PFSK-1 (cell line): ENCODE results near the gene HSBP1.

Experiments used
- FOXP2 ChIP-seq: optimal IDR thresholded peaks from 2 replicates; pipeline ENCODE3; 2011; ENCODE audit warnings: borderline replicate concordance, control low read depth, inconsistent platforms; ENCODE audit not compliant: insufficient read depth; ENCODE audit errors: extremely low read length, extremely low read depth
- POLR2AphosphoS5 ChIP-seq: IDR thresholded peaks from 2 replicates; pipeline ENCODE4 v1.6.1; 2012; ENCODE audit warnings: low read depth, mild to moderate bottlenecking, control low read depth, low read length, moderate library complexity
- REST ChIP-seq, 2 experiments: IDR thresholded peaks; 2 replicates each; pipeline versions ENCODE4 v1.6.1 to v1.8.0; 2011 to 2012; ENCODE audit warnings: low read depth in 2 of 2, low read length in 2 of 2, control low read depth in 1 of 2, inconsistent platforms in 1 of 2, mild to moderate bottlenecking in 1 of 2, moderate library complexity in 1 of 2; ENCODE audit not compliant: insufficient read depth in 1 of 2
- SIN3A ChIP-seq: IDR thresholded peaks from 2 replicates; pipeline ENCODE4 v1.6.1; 2012; ENCODE audit warnings: mild to moderate bottlenecking, low read length, moderate library complexity, borderline replicate concordance; ENCODE audit not compliant: insufficient read depth
- TAF1 ChIP-seq: IDR thresholded peaks from 2 replicates; pipeline ENCODE4 v1.6.1; 2012; ENCODE audit warnings: low read length, control low read depth, borderline replicate concordance; ENCODE audit not compliant: insufficient read depth

The HSBP1 gene

GRCh38 chr16:83847371-83848225 is 39.8 kb downstream of the HSBP1 start:
- TF ChIP-seq FOXP2 (no peak), POLR2AphosphoS5 (no peak), REST (IDR thresholded peaks at IDR 0.05; ENCODE audit: insufficient read depth in 1 of 2, low read depth in 2 of 2, low read length in 2 of 2) (no peak), SIN3A (no peak), TAF1 (no peak)

- no peak for TF ChIP-seq REST (IDR thresholded peaks at IDR 0.05; ENCODE audit: insufficient read depth in 1 of 2, low read depth in 2 of 2, low read length in 2 of 2)
- TF ChIP-seq POLR2AphosphoS5: no peak
- TF ChIP-seq FOXP2: no peak
- no peak for TF ChIP-seq SIN3A
- TF ChIP-seq TAF1: no peak
Observed at GRCh38 chr16:83849421-83849820, 41.6 kb downstream of the HSBP1 start.

DNA sequence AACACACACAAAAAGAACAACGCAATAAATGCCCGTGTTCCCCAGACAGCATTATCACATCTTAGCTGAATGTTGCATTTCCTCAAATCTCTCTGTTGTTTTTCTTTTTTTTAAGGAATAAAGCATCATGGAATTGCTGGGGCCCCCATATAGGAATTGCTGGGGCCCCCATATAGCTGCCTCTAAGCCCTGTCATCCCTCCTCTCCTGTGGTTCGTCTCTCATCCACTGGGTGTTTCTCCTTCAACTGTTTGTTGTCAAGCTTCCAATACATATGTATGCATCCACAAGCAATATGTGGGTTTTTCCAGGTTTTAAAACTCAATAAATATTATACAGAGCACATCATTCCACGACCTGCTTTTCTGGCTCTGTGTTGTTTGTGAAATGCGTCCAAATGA is 43.2 kb downstream of the HSBP1 start:
- TF ChIP-seq TAF1 (no peak), FOXP2 (no peak), POLR2AphosphoS5 (no peak), REST (IDR thresholded peaks at IDR 0.05; ENCODE audit: insufficient read depth in 1 of 2, low read depth in 2 of 2, low read length in 2 of 2) (no peak), SIN3A (no peak)

DNA sequence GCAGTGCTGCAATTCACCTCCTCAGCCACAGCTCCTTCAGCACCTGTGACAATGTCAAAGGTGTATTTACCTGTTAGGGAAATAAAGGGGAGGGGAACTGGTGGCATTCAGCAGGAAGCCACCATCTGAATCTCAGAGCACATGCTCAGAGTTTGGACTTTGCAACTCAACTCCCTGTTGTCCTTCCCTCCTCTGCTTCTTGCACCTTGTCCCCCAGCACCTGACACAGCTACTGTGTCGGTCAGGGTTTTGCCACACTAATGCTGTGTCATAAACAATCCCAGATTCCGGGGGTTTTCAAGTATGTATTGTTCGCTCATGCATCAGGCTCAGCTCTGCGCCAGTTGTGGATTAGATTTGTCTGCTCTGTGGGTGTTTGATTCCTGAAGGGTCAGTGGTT is 43.7 kb downstream of the HSBP1 start:
- no peak for TF ChIP-seq REST (IDR thresholded peaks at IDR 0.05; ENCODE audit: insufficient read depth in 1 of 2, low read depth in 2 of 2, low read length in 2 of 2)
- no peak for TF ChIP-seq FOXP2
- TF ChIP-seq SIN3A: no peak
- no peak for TF ChIP-seq POLR2AphosphoS5
- TF ChIP-seq TAF1: no peak

DNA sequence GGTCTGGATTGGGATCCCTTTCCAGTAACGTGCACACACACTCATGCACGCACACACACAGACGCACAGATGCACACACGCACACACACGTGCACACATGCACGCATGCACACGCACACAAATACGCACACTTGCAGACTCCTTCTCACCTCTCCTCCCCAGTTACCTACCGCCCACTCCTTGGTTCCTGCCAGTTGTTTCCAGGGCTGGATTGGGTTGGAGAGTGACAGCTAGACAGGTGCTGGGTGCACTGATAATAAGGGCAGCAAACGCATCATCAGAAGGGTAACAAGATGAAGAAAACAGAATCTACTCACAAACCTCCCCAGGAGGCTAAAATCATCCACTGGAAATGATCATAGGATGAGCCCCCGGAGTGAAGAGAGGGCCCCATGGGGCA is 45.0 kb downstream of the HSBP1 start:
- TF ChIP-seq POLR2AphosphoS5 (no peak), REST (IDR thresholded peaks at IDR 0.05; ENCODE audit: insufficient read depth in 1 of 2, low read depth in 2 of 2, low read length in 2 of 2) (no peak), SIN3A (no peak), TAF1 (no peak), FOXP2 (no peak)
